Measurements from ENCODE around the gene AHCYL2. TPM values are rescaled to one million over a fixed set of nuclear protein-coding genes. Genes with fewer than 3 reads are reported as not detected.

The AHCYL2 gene
- total RNA-seq, 1 experiment from 2014 or later, result 25.6 TPM

- TF ChIP-seq FOXP4 (CRISPR knock-in tag; IDR thresholded peaks at IDR 0.05) (no peak), HMGXB4 (CRISPR knock-in tag; IDR thresholded peaks at IDR 0.05) (no peak), MYBL2 (CRISPR knock-in tag; IDR thresholded peaks at IDR 0.05) (no peak), MAX (CRISPR knock-in tag; IDR thresholded peaks at IDR 0.05) (no peak), PRDM15 (CRISPR knock-in tag; IDR thresholded peaks at IDR 0.05) (no peak)
Observed at GRCh38 chr7:129265328-129265727, 40.5 kb downstream of the AHCYL2 start (continued).

- POLR2A ChIA-PET, result no interaction called here
- TF ChIP-seq JUN (CRISPR knock-in tag; IDR thresholded peaks at IDR 0.05), result no peak
- no peak for TF ChIP-seq TEAD1 (CRISPR knock-in tag; IDR thresholded peaks at IDR 0.05)
- TF ChIP-seq MAX (CRISPR knock-in tag; IDR thresholded peaks at IDR 0.05), result no peak
- TF ChIP-seq ZNF425 (CRISPR knock-in tag; conservative IDR thresholded peaks at IDR 0.05), result no peak
- TF ChIP-seq HMGXB4 (CRISPR knock-in tag; IDR thresholded peaks at IDR 0.05), result no peak
- TF ChIP-seq NFYB (CRISPR knock-in tag; conservative IDR thresholded peaks at IDR 0.05; ENCODE audit: low read depth), result no peak
- TF ChIP-seq ZNF512 (CRISPR knock-in tag; IDR thresholded peaks at IDR 0.05; ENCODE audit: borderline replicate concordance), result no peak
- no peak for TF ChIP-seq E2F5 (CRISPR knock-in tag; IDR thresholded peaks at IDR 0.05)
- TF ChIP-seq GABPB1 (CRISPR knock-in tag; IDR thresholded peaks at IDR 0.05), result no peak
- no peak for TF ChIP-seq FOXK1 (CRISPR knock-in tag; IDR thresholded peaks at IDR 0.05)
- TF ChIP-seq ATF3 (CRISPR knock-in tag; conservative IDR thresholded peaks at IDR 0.05), result no peak
- TF ChIP-seq ZNF281 (CRISPR knock-in tag; IDR thresholded peaks at IDR 0.05), result no peak
- no peak for TF ChIP-seq RORB (CRISPR knock-in tag; IDR thresholded peaks at IDR 0.05)
- TF ChIP-seq ELF4 (CRISPR knock-in tag; IDR thresholded peaks at IDR 0.05; ENCODE audit: low read depth), result no peak
Observed at GRCh38 chr7:129266181-129266580, 41.4 kb downstream of the AHCYL2 start.

More at GRCh38 chr7:129266181-129266580, 41.4 kb downstream of the AHCYL2 start:
- Mint-ChIP-seq H3K27me3 (ENCODE audit: low read depth) (no peaks in the 10 kb centered on the region), H3K9me3 (no peaks in the 10 kb centered on the region), H3K4me1 (peaks cover 27% of the 10 kb centered on the region), H3K27ac (no peak overlapping the region), H3K4me3 (no peak overlapping the region), H3K36me3 (no peaks in the 10 kb centered on the region)
- CTCF ChIA-PET, result no interaction called here
- ATAC-seq, result no peak
- DNase-seq (ENCODE audit: low spot score), result no peak
